MV-4-11 (cell line): Measurements from ENCODE around the gene GNG3.

Experiments used
- DNase-seq: peaks from one replicate; lab custom pipeline; 2025; lab: John Stamatoyannopoulos, UW

The GNG3 gene

DNA sequence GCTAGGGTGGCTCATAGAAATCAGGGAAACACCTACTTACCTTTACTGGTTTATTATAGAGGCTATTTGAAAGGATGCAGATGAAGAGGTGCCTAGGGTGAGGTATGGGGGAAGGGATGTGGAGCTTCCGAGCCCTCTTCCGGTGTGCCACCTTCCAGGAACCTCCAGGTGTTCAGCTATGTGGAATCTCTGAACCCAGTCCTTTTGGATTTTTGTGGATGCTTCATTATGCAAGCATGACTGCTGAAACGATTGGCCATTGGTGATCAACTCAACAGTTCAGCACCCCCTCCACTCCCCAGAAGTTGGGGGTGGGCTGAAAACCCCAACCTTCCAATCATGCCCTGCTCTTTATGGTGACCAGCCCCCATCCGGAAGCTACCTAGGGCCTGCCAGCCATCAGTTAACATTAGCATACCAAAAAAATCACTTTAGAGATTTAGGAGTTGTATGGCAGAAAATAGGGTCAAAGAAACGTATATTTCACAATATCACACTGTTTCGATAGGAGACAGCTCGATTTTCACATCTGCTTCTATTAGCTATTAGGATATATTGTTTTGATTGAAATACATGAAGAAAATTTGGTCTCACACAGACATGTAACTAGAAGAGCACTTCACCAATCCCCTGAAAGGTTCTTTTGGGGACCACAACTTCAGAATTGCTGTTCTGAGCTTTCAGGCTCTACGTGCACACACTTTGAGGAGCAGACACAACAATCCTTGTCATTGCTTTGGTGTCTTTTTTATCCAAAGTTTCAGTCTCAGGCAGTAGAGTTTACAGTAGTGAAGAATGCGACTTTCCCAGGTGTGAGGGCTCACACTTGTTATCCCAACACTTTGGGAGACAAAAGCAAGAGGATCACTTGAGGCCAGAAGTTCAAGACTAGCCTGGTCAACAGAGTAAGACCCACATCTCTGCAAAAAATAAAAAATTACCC, 50.6 kb downstream of the GNG3 start:
- DNase-seq: no peak
